Small intestine (tissue), 7 donors: ENCODE results near the gene CHD3. TPM values are rescaled to one million over a fixed set of nuclear protein-coding genes. Genes with fewer than 3 reads are reported as not detected.

Source experiments
- DNase-seq, 2 donors: peaks; one replicate each; pipeline versions ENCODE4 v3.0.0 to v3.0.0-alpha.2; 2013
- FAIRE-seq: peaks from 2 replicates; lab custom pipeline; 2012; peaks lifted over from hg19 to GRCh38; lab: Jason Lieb, UNC
- H3K27ac ChIP-seq, 3 donors: one replicate each; pipeline ENCODE4 v1.5.1; 2013; ENCODE audit warnings: low read length in 2 of 3, mild to moderate bottlenecking in 2 of 3, control low read depth in 1 of 3, inconsistent platforms in 1 of 3, low read depth in 1 of 3, moderate library complexity in 1 of 3
- H3K27me3 ChIP-seq, 3 donors: one replicate each; pipeline ENCODE4 v1.6.1; 2013; ENCODE audit warnings: low read length in 3 of 3, inconsistent platforms in 1 of 3; ENCODE audit not compliant: control insufficient read depth in 3 of 3, insufficient read depth in 3 of 3
- H3K36me3 ChIP-seq, 3 donors: one replicate each; pipeline ENCODE4 v1.6.1; 2013; ENCODE audit warnings: low read length in 3 of 3, inconsistent platforms in 1 of 3, low read depth in 1 of 3, mild to moderate bottlenecking in 1 of 3, moderate library complexity in 1 of 3; ENCODE audit not compliant: control insufficient read depth in 3 of 3, insufficient read depth in 2 of 3
- H3K4me1 ChIP-seq, 3 donors: one replicate each; pipeline ENCODE4 v1.6.1; 2013; ENCODE audit warnings: low read length in 2 of 3, inconsistent platforms in 1 of 3, low read depth in 1 of 3, mild to moderate bottlenecking in 1 of 3, moderate library complexity in 1 of 3; ENCODE audit not compliant: control insufficient read depth in 3 of 3, insufficient read depth in 2 of 3
- H3K4me3 ChIP-seq, 3 donors: one replicate each; pipeline ENCODE4 v1.5.1; 2013; ENCODE audit warnings: low read length in 3 of 3, control low read depth in 1 of 3, inconsistent platforms in 1 of 3, low read depth in 1 of 3, mild to moderate bottlenecking in 1 of 3, moderate library complexity in 1 of 3
- H3K9me3 ChIP-seq, 2 donors: one replicate each; pipeline ENCODE4 v1.6.1; 2013; ENCODE audit warnings: low read depth in 1 of 2, low read length in 1 of 2; ENCODE audit not compliant: control insufficient read depth in 2 of 2, insufficient read depth in 1 of 2
- WGBS, 3 donors: extraction: QIAGEN DNeasy Blood & Tissue Kit; methylation state at CpG; one replicate each; pipeline ENCODE4 v1.1.7; 2013; 5-methylcytosine and 5-hydroxymethylcytosine counted together
- polyA plus RNA-seq, 4 donors: library from polyadenylated mRNA; stranded (reverse) in 3 of 4; unstranded in 1 of 4; fragments of 200-250 nt in 3 of 4; fragments of 120-200 nt in 1 of 4; gene quantifications; one replicate each; pipeline versions ENCODE4 v1.2.1 to v1.2.3, GENCODE V29; 2013
- donor health status: healthy with polysubstance abuse.
- donor health status: control.
- donor health status: control.
- donor health status: Bipolar disorder and iron deficiency.
- donor health status: healthy.

Gene CHD3
- polyA plus RNA-seq, 4 donors: 23.7 to 60.4 (median 36.7) TPM

DNA sequence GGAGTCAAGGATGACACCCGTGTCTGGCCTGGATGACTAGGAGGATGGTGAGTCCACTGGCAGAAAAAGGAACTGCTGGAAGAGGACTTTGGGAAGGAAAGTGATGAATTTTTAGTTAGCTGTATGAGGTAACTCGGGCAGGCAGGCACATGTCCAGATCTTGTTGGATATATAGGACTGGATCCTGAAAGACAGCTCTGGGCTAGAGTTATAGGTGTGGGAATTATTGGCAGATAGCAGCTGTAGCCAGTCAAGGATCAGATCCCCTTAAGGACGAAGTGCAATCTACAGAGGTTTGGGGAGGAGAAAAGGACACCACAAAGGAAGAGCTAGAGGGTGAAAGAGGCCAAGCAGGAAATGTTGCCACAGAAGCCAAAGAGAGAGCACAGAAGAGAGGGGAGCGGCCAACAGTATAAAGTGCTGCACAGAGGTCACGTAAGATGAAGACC, 20.7 kb upstream of the CHD3 start:
- FAIRE-seq (no peak), DNase-seq (peak in 1 of 2 donors; percentile 33)
- no peaks in the 10 kb centered on the region for H3K4me1 ChIP-seq
- H3K36me3 ChIP-seq: peaks cover 0 to 21% (median 0%) of the 10 kb centered on the region in 3 donors
- 57 to 59% (median 58%) methylated on average over 5 of the region's 5 CpGs for WGBS, 3 donors
- H3K27me3 ChIP-seq: no peaks in the 10 kb centered on the region
- no peaks in the 10 kb centered on the region for H3K9me3 ChIP-seq
- no peak overlapping the region for H3K27ac ChIP-seq
- H3K4me3 ChIP-seq: no peak overlapping the region

- Histone ChIP-seq H3K4me1 (no peaks in the 10 kb centered on the region), H3K27me3 (no peaks in the 10 kb centered on the region), H3K27ac (no peak overlapping the region), H3K36me3 (peaks cover 0 to 24% (median 0%) of the 10 kb centered on the region in 3 donors), H3K4me3 (no peak overlapping the region), H3K9me3 (no peaks in the 10 kb centered on the region)
- FAIRE-seq: no peak
- WGBS, 3 donors: 78 to 81% (median 79%) methylated on average over 4 of the region's 4 CpGs
- no peak for DNase-seq
Observed at GRCh38 chr17:7873051-7873450, 15.5 kb upstream of the CHD3 start.

- Histone ChIP-seq H3K27me3 (no peaks in the 10 kb centered on the region), H3K4me1 (peaks cover 0 to 11% (median 0%) of the 10 kb centered on the region in 3 donors), H3K36me3 (peaks cover 0 to 30% (median 0%) of the 10 kb centered on the region in 3 donors), H3K27ac (no peak overlapping the region), H3K4me3 (no peak overlapping the region), H3K9me3 (no peaks in the 10 kb centered on the region)
- no peak for FAIRE-seq
- WGBS, 3 donors: 87 to 92% (median 89%) methylated on average over 2 of the region's 2 CpGs
- no peak for DNase-seq
Observed at GRCh38 chr17:7875804-7876370, 12.7 kb upstream of the CHD3 start.

DNA sequence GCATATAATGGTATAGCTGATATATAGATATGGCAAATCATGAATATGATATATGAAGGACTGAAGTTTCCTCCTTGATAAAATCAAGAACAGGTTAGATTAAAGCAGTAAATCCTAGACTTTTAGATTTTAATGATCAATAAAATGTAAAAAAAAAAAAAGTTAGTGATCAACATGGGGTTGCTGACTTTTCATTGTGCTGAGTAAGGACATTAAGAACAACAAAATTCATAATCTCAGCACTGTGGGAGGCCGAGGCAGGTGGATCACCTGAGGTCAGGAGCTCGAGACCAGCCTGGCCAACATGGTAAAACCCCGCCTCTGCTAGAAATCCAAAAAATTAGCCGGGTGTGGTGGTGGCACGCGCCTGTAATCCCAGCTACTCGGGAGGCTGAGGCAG, 10.4 kb upstream of the CHD3 start:
- Histone ChIP-seq H3K4me3 (no peak overlapping the region), H3K27me3 (no peaks in the 10 kb centered on the region), H3K9me3 (no peaks in the 10 kb centered on the region), H3K4me1 (peaks cover 2 to 29% (median 4%) of the 10 kb centered on the region in 3 donors), H3K27ac (no peak overlapping the region), H3K36me3 (peaks cover 0 to 30% (median 4%) of the 10 kb centered on the region in 3 donors)
- FAIRE-seq (no peak), DNase-seq (no peak)
- WGBS, 3 donors: 89 to 94% (median 93%) methylated on average over 7 of the region's 7 CpGs

GRCh38 chr17:7880076-7880868, 8.3 kb upstream of the CHD3 start:
- no peak for DNase-seq

DNA sequence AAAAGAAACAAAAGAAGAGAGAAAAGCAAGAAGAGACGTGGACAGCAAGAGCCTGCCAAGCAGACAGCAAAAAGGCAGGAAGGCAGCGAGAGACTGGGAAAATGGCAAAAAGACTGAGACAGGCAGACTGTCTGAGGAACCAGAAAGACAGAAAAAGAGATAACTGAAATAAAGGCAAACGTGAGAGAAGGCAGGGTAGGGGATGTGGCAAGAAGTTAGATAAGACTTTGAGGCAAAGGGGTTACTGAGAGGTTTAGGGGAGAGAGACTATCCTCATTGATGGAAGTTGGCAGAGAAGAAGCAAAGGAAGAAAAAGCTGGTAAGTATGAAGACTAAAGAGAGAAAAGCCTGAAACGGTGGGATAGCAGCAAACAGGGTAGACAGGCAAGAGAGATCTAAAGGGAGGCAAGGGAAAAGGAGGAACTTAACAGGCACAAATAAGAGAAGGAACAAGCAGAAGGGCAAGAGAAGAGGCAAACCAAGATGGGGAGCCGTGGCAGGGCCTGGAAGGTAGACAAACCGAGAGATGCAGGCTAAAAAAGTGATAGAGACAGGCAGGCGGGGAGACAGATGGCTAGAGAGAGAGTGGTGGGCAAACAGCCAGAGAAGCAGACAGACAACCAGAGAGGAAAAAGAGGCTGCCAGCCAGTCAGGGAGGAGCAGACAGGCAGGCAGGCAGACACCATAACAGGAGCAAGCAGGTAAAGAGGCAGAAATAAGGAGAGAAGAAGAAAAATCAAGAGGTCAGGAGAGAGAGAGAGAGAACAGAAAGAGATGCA, 7.1 kb upstream of the CHD3 start:
- DNase-seq (no peak), FAIRE-seq (no peak)
- Histone ChIP-seq H3K9me3 (no peaks in the 10 kb centered on the region), H3K4me3 (no peak overlapping the region), H3K27ac (peak overlapping the region in 1 of 3 donors; percentile 41), H3K36me3 (peaks cover 0 to 21% (median 4%) of the 10 kb centered on the region in 3 donors), H3K4me1 (peaks cover 2 to 43% (median 4%) of the 10 kb centered on the region in 3 donors), H3K27me3 (no peaks in the 10 kb centered on the region)
- 54 to 78% (median 66%) methylated on average over 7 of the region's 7 CpGs for WGBS, 3 donors

More at GRCh38 chr17:7880076-7880868, 8.3 kb upstream of the CHD3 start:
- 60 to 66% (median 62%) methylated on average over 3 of the region's 3 CpGs for WGBS, 3 donors
- Histone ChIP-seq H3K4me3 (no peak overlapping the region), H3K36me3 (peaks cover 0 to 24% (median 4%) of the 10 kb centered on the region in 3 donors), H3K27ac (no peak overlapping the region), H3K4me1 (peaks cover 2 to 38% (median 4%) of the 10 kb centered on the region in 3 donors), H3K27me3 (no peaks in the 10 kb centered on the region), H3K9me3 (no peaks in the 10 kb centered on the region)
- FAIRE-seq: no peak

DNA sequence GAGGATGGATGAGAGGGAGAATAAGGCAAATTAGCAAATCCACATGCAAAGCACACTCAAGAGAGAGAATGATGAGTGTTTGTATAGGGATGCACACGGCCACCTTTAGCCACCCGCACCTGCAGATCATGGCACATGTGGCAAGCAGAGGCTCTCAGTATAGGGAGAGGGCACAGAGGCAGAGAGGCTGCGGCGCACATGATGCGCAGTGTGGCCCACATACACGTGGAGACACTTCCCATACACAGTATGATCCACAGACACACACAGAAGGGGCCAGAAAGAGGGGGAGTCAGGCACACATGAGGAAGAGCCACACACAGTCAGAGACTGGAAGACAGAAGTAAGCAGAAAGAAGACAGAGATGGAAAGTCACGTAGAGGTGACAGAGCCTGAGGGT, 6.5 kb upstream of the CHD3 start:
- FAIRE-seq (no peak), DNase-seq (no peak)
- WGBS, 3 donors: 76 to 78% (median 76%) methylated on average over 7 of the region's 7 CpGs
- no peaks in the 10 kb centered on the region for H3K9me3 ChIP-seq
- peaks cover 0 to 21% (median 4%) of the 10 kb centered on the region in 3 donors for H3K36me3 ChIP-seq
- peaks cover 2 to 48% (median 6%) of the 10 kb centered on the region in 3 donors for H3K4me1 ChIP-seq
- no peak overlapping the region for H3K4me3 ChIP-seq
- H3K27me3 ChIP-seq: no peaks in the 10 kb centered on the region
- H3K27ac ChIP-seq: peak overlapping the region in 2 of 3 donors; percentile 3 to 11

DNA sequence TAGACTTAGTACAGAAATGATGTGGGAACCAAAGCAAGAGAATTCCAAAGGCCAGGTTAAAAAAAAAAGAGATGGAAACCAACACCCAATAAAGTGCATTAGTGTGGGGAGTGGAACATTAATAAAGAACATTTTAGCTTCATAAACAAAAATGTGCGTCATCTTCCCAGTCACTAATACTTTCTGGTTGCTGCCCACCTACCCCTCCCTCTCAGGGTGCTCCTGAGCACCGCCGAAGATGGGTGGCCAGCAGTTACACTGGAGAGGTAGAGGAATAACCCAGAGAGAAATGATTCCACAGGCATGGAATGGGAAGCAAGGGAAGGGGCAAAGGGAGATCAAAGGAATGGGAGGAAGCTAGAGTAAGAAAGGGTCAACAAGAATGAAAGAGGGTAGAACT, 6.0 kb upstream of the CHD3 start:
- Histone ChIP-seq H3K27me3 (no peaks in the 10 kb centered on the region), H3K27ac (peak overlapping the region; percentile 3 to 52 (median 11)), H3K4me3 (no peak overlapping the region), H3K4me1 (peaks cover 2 to 48% (median 6%) of the 10 kb centered on the region in 3 donors), H3K36me3 (peaks cover 0 to 21% (median 4%) of the 10 kb centered on the region in 3 donors), H3K9me3 (no peaks in the 10 kb centered on the region)
- 68 to 87% (median 77%) methylated on average over 3 of the region's 3 CpGs for WGBS, 3 donors
- FAIRE-seq: no peak
- no peak for DNase-seq
